Measurements from ENCODE around the gene MALT1. TPM values are rescaled to one million over a fixed set of nuclear protein-coding genes. Genes with fewer than 3 reads are reported as not detected.

The MALT1 gene
- 11.7 TPM for polyA plus RNA-seq (2013)

GRCh38 chr18:58671111-58671631, at the start of gene MALT1:
MALT1 (plus strand) TSS chr18:58671465; CDS start chr18:58671644, 179 bp downstream.
- Histone ChIP-seq H3K4me3 (ENCODE audit: control insufficient read depth in 1 of 7, extremely low read depth in 1 of 7, insufficient read depth in 4 of 7, low read depth in 2 of 7, low read length in 6 of 7) (peak within 1 kb of the TSS; percentile 69 to 88 (median 74)), H3K36me3 (ENCODE audit: control insufficient read depth in 4 of 4, insufficient read depth in 4 of 4, low read length in 3 of 4) (no peaks in the 10 kb centered on the region), H3K4me1 (ENCODE audit: control extremely low read depth in 1 of 4, control insufficient read depth in 4 of 4, insufficient read depth in 4 of 4, low read length in 3 of 4) (peaks cover 10 to 33% (median 12%) of the 10 kb centered on the region in 4 experiments), H3K27me3 (replicated peaks in 2 of 5; ENCODE audit: control insufficient read depth in 4 of 5, insufficient read depth in 5 of 5, low read length in 4 of 5) (no peaks in the 10 kb centered on the region), H3K27ac (ENCODE audit: insufficient read depth in 1 of 2, low read depth in 1 of 2, low read length in 2 of 2, poor library complexity in 1 of 2, severe bottlenecking in 2 of 2) (peak within 1 kb of the TSS; percentile 50 to 70), H3K9me3 (ENCODE audit: control extremely low read depth in 1 of 5, control insufficient read depth in 4 of 5, insufficient read depth in 2 of 5, low read depth in 1 of 5, low read length in 4 of 5) (no peaks in the 10 kb centered on the region)
- CTCF ChIA-PET = interaction anchor here (0.8 to 4.6 kb wide), 13 partner anchors 11 to 142 kb away, joined by 3 to 29 read pairs (median 4); no protein-coding TSS in a partner anchor
- peak; percentile 90 to 95 (median 94) for DNase-seq
- WGBS (ENCODE audit: insufficient coverage) = under 1% methylated on average over 39 of the region's 60 CpGs
- POLR2A ChIA-PET = interaction anchor here (0.7 to 1.5 kb wide), 3 partner anchors 14 to 93 kb away, joined by 3 to 5 read pairs (median 3); no protein-coding TSS in a partner anchor

- WGBS (ENCODE audit: insufficient coverage) = 91% methylated on average over 6 of the region's 6 CpGs
- Histone ChIP-seq H3K27me3 (replicated peaks in 2 of 5; ENCODE audit: control insufficient read depth in 4 of 5, insufficient read depth in 5 of 5, low read length in 4 of 5) (peaks cover 0 to 2% (median 0%) of the 10 kb centered on the region in 5 experiments), H3K4me1 (ENCODE audit: control extremely low read depth in 1 of 4, control insufficient read depth in 4 of 4, insufficient read depth in 4 of 4, low read length in 3 of 4) (no peaks in the 10 kb centered on the region), H3K36me3 (ENCODE audit: control insufficient read depth in 4 of 4, insufficient read depth in 4 of 4, low read length in 3 of 4) (no peaks in the 10 kb centered on the region), H3K9me3 (ENCODE audit: control extremely low read depth in 1 of 5, control insufficient read depth in 4 of 5, insufficient read depth in 2 of 5, low read depth in 1 of 5, low read length in 4 of 5) (no peaks in the 10 kb centered on the region), H3K27ac (ENCODE audit: insufficient read depth in 1 of 2, low read depth in 1 of 2, low read length in 2 of 2, poor library complexity in 1 of 2, severe bottlenecking in 2 of 2) (no peak overlapping the region), H3K4me3 (ENCODE audit: control insufficient read depth in 1 of 7, extremely low read depth in 1 of 7, insufficient read depth in 4 of 7, low read depth in 2 of 7, low read length in 6 of 7) (no peak overlapping the region)
- no peak for DNase-seq
- ChIA-PET CTCF (no interaction called here), POLR2A (no interaction called here)
Observed at GRCh38 chr18:58624011-58624410, 47.3 kb upstream of the MALT1 start.

- no peak for DNase-seq
- Histone ChIP-seq H3K4me3 (ENCODE audit: control insufficient read depth in 1 of 7, extremely low read depth in 1 of 7, insufficient read depth in 4 of 7, low read depth in 2 of 7, low read length in 6 of 7) (no peak overlapping the region), H3K9me3 (ENCODE audit: control extremely low read depth in 1 of 5, control insufficient read depth in 4 of 5, insufficient read depth in 2 of 5, low read depth in 1 of 5, low read length in 4 of 5) (no peaks in the 10 kb centered on the region), H3K4me1 (ENCODE audit: control extremely low read depth in 1 of 4, control insufficient read depth in 4 of 4, insufficient read depth in 4 of 4, low read length in 3 of 4) (no peaks in the 10 kb centered on the region), H3K27me3 (replicated peaks in 2 of 5; ENCODE audit: control insufficient read depth in 4 of 5, insufficient read depth in 5 of 5, low read length in 4 of 5) (peaks cover 0 to 2% (median 0%) of the 10 kb centered on the region in 5 experiments), H3K36me3 (ENCODE audit: control insufficient read depth in 4 of 4, insufficient read depth in 4 of 4, low read length in 3 of 4) (no peaks in the 10 kb centered on the region), H3K27ac (ENCODE audit: insufficient read depth in 1 of 2, low read depth in 1 of 2, low read length in 2 of 2, poor library complexity in 1 of 2, severe bottlenecking in 2 of 2) (no peak overlapping the region)
- POLR2A ChIA-PET = no interaction called here
- CTCF ChIA-PET = no interaction called here
- 95% methylated on average over 8 of the region's 10 CpGs for WGBS (ENCODE audit: insufficient coverage)
Observed at GRCh38 chr18:58625839-58626238, 45.4 kb upstream of the MALT1 start.

- Histone ChIP-seq H3K27me3 (replicated peaks in 2 of 5; ENCODE audit: control insufficient read depth in 4 of 5, insufficient read depth in 5 of 5, low read length in 4 of 5) (peaks cover 0 to 2% (median 0%) of the 10 kb centered on the region in 5 experiments), H3K9me3 (ENCODE audit: control extremely low read depth in 1 of 5, control insufficient read depth in 4 of 5, insufficient read depth in 2 of 5, low read depth in 1 of 5, low read length in 4 of 5) (no peaks in the 10 kb centered on the region), H3K27ac (ENCODE audit: insufficient read depth in 1 of 2, low read depth in 1 of 2, low read length in 2 of 2, poor library complexity in 1 of 2, severe bottlenecking in 2 of 2) (no peak overlapping the region), H3K36me3 (ENCODE audit: control insufficient read depth in 4 of 4, insufficient read depth in 4 of 4, low read length in 3 of 4) (no peaks in the 10 kb centered on the region), H3K4me3 (ENCODE audit: control insufficient read depth in 1 of 7, extremely low read depth in 1 of 7, insufficient read depth in 4 of 7, low read depth in 2 of 7, low read length in 6 of 7) (no peak overlapping the region), H3K4me1 (ENCODE audit: control extremely low read depth in 1 of 4, control insufficient read depth in 4 of 4, insufficient read depth in 4 of 4, low read length in 3 of 4) (no peaks in the 10 kb centered on the region)
- CTCF ChIA-PET = no interaction called here
- 100% methylated on average over 1 of the region's 2 CpGs for WGBS (ENCODE audit: insufficient coverage)
- no peak for DNase-seq
- POLR2A ChIA-PET = no interaction called here
Observed at GRCh38 chr18:58630071-58630470, 41.2 kb upstream of the MALT1 start.

GRCh38 chr18:58631301-58631700, 40.0 kb upstream of the MALT1 start:
- Histone ChIP-seq H3K27me3 (replicated peaks in 2 of 5; ENCODE audit: control insufficient read depth in 4 of 5, insufficient read depth in 5 of 5, low read length in 4 of 5) (peaks cover 0 to 2% (median 0%) of the 10 kb centered on the region in 5 experiments), H3K9me3 (ENCODE audit: control extremely low read depth in 1 of 5, control insufficient read depth in 4 of 5, insufficient read depth in 2 of 5, low read depth in 1 of 5, low read length in 4 of 5) (no peaks in the 10 kb centered on the region), H3K27ac (ENCODE audit: insufficient read depth in 1 of 2, low read depth in 1 of 2, low read length in 2 of 2, poor library complexity in 1 of 2, severe bottlenecking in 2 of 2) (no peak overlapping the region), H3K4me3 (ENCODE audit: control insufficient read depth in 1 of 7, extremely low read depth in 1 of 7, insufficient read depth in 4 of 7, low read depth in 2 of 7, low read length in 6 of 7) (no peak overlapping the region), H3K36me3 (ENCODE audit: control insufficient read depth in 4 of 4, insufficient read depth in 4 of 4, low read length in 3 of 4) (no peaks in the 10 kb centered on the region), H3K4me1 (ENCODE audit: control extremely low read depth in 1 of 4, control insufficient read depth in 4 of 4, insufficient read depth in 4 of 4, low read length in 3 of 4) (peaks cover 0 to 2% (median 0%) of the 10 kb centered on the region in 4 experiments)
- ChIA-PET POLR2A (no interaction called here), CTCF (no interaction called here)
- WGBS (ENCODE audit: insufficient coverage) = 86% methylated on average over 4 of the region's 5 CpGs
- no peak for DNase-seq

GRCh38 chr18:58632552-58632951, 38.7 kb upstream of the MALT1 start:
- 95% methylated on average over 4 of the region's 5 CpGs for WGBS (ENCODE audit: insufficient coverage)
- Histone ChIP-seq H3K9me3 (ENCODE audit: control extremely low read depth in 1 of 5, control insufficient read depth in 4 of 5, insufficient read depth in 2 of 5, low read depth in 1 of 5, low read length in 4 of 5) (no peaks in the 10 kb centered on the region), H3K4me1 (ENCODE audit: control extremely low read depth in 1 of 4, control insufficient read depth in 4 of 4, insufficient read depth in 4 of 4, low read length in 3 of 4) (peaks cover 0 to 3% (median 1%) of the 10 kb centered on the region in 4 experiments), H3K36me3 (ENCODE audit: control insufficient read depth in 4 of 4, insufficient read depth in 4 of 4, low read length in 3 of 4) (no peaks in the 10 kb centered on the region), H3K4me3 (ENCODE audit: control insufficient read depth in 1 of 7, extremely low read depth in 1 of 7, insufficient read depth in 4 of 7, low read depth in 2 of 7, low read length in 6 of 7) (no peak overlapping the region), H3K27me3 (replicated peaks in 2 of 5; ENCODE audit: control insufficient read depth in 4 of 5, insufficient read depth in 5 of 5, low read length in 4 of 5) (peaks cover 0 to 2% (median 0%) of the 10 kb centered on the region in 5 experiments), H3K27ac (ENCODE audit: insufficient read depth in 1 of 2, low read depth in 1 of 2, low read length in 2 of 2, poor library complexity in 1 of 2, severe bottlenecking in 2 of 2) (no peak overlapping the region)
- ChIA-PET POLR2A (no interaction called here), CTCF (no interaction called here)
- DNase-seq = no peak

- H3K27me3 ChIP-seq (replicated peaks in 2 of 5; ENCODE audit: control insufficient read depth in 4 of 5, insufficient read depth in 5 of 5, low read length in 4 of 5) = no peaks in the 10 kb centered on the region
- no peaks in the 10 kb centered on the region for H3K36me3 ChIP-seq (ENCODE audit: control insufficient read depth in 4 of 4, insufficient read depth in 4 of 4, low read length in 3 of 4)
- peaks cover 4 to 15% (median 8%) of the 10 kb centered on the region in 4 experiments for H3K4me1 ChIP-seq (ENCODE audit: control extremely low read depth in 1 of 4, control insufficient read depth in 4 of 4, insufficient read depth in 4 of 4, low read length in 3 of 4)
- DNase-seq = no peak
- ChIA-PET CTCF (no interaction called here), POLR2A (no interaction called here)
- H3K9me3 ChIP-seq (ENCODE audit: control extremely low read depth in 1 of 5, control insufficient read depth in 4 of 5, insufficient read depth in 2 of 5, low read depth in 1 of 5, low read length in 4 of 5) = no peaks in the 10 kb centered on the region
- no peak overlapping the region for H3K27ac ChIP-seq (ENCODE audit: insufficient read depth in 1 of 2, low read depth in 1 of 2, low read length in 2 of 2, poor library complexity in 1 of 2, severe bottlenecking in 2 of 2)
- no peak overlapping the region for H3K4me3 ChIP-seq (ENCODE audit: control insufficient read depth in 1 of 7, extremely low read depth in 1 of 7, insufficient read depth in 4 of 7, low read depth in 2 of 7, low read length in 6 of 7)
Observed at GRCh38 chr18:58633874-58634273, 37.4 kb upstream of the MALT1 start.
